ENCODE results near the gene CXorf51A. TPM values are rescaled to one million over a fixed set of nuclear protein-coding genes. Genes with fewer than 3 reads are reported as not detected.
"Not testable (repeated sequence)": the region's sequence is repeated elsewhere in the genome, so short reads cannot be mapped to it uniquely, and the experiment has no call there.

Gene CXorf51A
- total and polyA plus RNA-seq, 4 donors: not detected

DNA sequence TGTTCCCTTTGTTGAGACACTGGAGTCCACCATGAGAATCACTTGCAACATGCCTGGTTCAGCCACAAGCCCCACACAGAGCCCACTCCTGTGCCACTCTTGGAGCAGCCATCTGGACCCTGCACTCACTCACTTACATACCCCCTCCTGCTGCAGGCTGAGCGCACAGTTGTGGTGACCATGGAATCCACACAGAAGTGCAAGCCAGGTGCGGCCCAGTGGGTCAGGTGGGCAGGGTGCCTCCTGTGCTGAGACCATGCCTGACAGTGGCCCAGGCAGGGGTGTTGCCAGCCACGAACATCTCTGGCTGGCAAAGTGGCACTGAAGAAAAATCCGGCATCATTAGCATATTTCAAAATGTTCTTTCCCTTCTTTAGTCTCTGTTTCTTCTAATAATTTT, 17.4 kb upstream of the CXorf51A start:
- TF ChIP-seq, protein P1, sequence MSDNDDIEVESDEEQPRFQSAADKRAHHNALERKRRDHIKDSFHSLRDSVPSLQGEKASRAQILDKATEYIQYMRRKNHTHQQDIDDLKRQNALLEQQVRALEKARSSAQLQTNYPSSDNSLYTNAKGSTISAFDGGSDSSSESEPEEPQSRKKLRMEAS (IDR thresholded peaks at IDR 0.05): no peak
- TF ChIP-seq RAD21 (IDR thresholded peaks at IDR 0.05) (no peak), HNF4G (IDR thresholded peaks at IDR 0.05) (no peak), EGR1 (IDR thresholded peaks at IDR 0.05; ENCODE audit: low read depth in 2 of 2) (no peak), RXRA (IDR thresholded peaks at IDR 0.05) (no peak), YY1 (IDR thresholded peaks at IDR 0.05) (no peak), GABPA (IDR thresholded peaks at IDR 0.05 in 1 of 2, conservative IDR thresholded peaks at IDR 0.05 in 1 of 2) (no peak), SP1 (IDR thresholded peaks at IDR 0.05) (no peak), NR2F2 (IDR thresholded peaks at IDR 0.05) (no peak), JUND (IDR thresholded peaks at IDR 0.05) (no peak), TAF1 (conservative IDR thresholded peaks at IDR 0.05) (no peak), FOXA1 (IDR thresholded peaks at IDR 0.05) (no peak), HNF4A (conservative IDR thresholded peaks at IDR 0.05) (no peak), FOXA2 (IDR thresholded peaks at IDR 0.05) (no peak)
- TF ChIP-seq, protein P2, sequence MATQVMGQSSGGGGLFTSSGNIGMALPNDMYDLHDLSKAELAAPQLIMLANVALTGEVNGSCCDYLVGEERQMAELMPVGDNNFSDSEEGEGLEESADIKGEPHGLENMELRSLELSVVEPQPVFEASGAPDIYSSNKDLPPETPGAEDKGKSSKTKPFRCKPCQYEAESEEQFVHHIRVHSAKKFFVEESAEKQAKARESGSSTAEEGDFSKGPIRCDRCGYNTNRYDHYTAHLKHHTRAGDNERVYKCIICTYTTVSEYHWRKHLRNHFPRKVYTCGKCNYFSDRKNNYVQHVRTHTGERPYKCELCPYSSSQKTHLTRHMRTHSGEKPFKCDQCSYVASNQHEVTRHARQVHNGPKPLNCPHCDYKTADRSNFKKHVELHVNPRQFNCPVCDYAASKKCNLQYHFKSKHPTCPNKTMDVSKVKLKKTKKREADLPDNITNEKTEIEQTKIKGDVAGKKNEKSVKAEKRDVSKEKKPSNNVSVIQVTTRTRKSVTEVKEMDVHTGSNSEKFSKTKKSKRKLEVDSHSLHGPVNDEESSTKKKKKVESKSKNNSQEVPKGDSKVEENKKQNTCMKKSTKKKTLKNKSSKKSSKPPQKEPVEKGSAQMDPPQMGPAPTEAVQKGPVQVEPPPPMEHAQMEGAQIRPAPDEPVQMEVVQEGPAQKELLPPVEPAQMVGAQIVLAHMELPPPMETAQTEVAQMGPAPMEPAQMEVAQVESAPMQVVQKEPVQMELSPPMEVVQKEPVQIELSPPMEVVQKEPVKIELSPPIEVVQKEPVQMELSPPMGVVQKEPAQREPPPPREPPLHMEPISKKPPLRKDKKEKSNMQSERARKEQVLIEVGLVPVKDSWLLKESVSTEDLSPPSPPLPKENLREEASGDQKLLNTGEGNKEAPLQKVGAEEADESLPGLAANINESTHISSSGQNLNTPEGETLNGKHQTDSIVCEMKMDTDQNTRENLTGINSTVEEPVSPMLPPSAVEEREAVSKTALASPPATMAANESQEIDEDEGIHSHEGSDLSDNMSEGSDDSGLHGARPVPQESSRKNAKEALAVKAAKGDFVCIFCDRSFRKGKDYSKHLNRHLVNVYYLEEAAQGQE (IDR thresholded peaks at IDR 0.05): no peak
- TF ChIP-seq, protein P3, sequence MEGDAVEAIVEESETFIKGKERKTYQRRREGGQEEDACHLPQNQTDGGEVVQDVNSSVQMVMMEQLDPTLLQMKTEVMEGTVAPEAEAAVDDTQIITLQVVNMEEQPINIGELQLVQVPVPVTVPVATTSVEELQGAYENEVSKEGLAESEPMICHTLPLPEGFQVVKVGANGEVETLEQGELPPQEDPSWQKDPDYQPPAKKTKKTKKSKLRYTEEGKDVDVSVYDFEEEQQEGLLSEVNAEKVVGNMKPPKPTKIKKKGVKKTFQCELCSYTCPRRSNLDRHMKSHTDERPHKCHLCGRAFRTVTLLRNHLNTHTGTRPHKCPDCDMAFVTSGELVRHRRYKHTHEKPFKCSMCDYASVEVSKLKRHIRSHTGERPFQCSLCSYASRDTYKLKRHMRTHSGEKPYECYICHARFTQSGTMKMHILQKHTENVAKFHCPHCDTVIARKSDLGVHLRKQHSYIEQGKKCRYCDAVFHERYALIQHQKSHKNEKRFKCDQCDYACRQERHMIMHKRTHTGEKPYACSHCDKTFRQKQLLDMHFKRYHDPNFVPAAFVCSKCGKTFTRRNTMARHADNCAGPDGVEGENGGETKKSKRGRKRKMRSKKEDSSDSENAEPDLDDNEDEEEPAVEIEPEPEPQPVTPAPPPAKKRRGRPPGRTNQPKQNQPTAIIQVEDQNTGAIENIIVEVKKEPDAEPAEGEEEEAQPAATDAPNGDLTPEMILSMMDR (IDR thresholded peaks at IDR 0.05; ENCODE audit: low read depth, low read length, missing input control): no peak
- TF ChIP-seq, protein P4, sequence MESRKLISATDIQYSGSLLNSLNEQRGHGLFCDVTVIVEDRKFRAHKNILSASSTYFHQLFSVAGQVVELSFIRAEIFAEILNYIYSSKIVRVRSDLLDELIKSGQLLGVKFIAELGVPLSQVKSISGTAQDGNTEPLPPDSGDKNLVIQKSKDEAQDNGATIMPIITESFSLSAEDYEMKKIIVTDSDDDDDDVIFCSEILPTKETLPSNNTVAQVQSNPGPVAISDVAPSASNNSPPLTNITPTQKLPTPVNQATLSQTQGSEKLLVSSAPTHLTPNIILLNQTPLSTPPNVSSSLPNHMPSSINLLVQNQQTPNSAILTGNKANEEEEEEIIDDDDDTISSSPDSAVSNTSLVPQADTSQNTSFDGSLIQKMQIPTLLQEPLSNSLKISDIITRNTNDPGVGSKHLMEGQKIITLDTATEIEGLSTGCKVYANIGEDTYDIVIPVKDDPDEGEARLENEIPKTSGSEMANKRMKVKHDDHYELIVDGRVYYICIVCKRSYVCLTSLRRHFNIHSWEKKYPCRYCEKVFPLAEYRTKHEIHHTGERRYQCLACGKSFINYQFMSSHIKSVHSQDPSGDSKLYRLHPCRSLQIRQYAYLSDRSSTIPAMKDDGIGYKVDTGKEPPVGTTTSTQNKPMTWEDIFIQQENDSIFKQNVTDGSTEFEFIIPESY (IDR thresholded peaks at IDR 0.05): no peak
- TF ChIP-seq, protein P5, sequence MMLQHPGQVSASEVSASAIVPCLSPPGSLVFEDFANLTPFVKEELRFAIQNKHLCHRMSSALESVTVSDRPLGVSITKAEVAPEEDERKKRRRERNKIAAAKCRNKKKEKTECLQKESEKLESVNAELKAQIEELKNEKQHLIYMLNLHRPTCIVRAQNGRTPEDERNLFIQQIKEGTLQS (IDR thresholded peaks at IDR 0.05): no peak
- Histone ChIP-seq H3K4me1 (ENCODE audit: control insufficient read depth in 4 of 4, insufficient read depth in 4 of 4, low read length in 3 of 4) (no peaks in the 10 kb centered on the region), H3K27me3 (ENCODE audit: control insufficient read depth in 4 of 4, insufficient read depth in 4 of 4, low read length in 3 of 4) (peaks cover 0 to 4% (median 0%) of the 10 kb centered on the region in 4 donors), H3K9me3 (ENCODE audit: control insufficient read depth in 4 of 4, low read length in 3 of 4) (peaks cover 0 to 8% (median 0%) of the 10 kb centered on the region in 4 donors), H3K36me3 (ENCODE audit: control insufficient read depth in 4 of 4, insufficient read depth in 3 of 4, low read depth in 1 of 4, low read length in 3 of 4) (no peaks in the 10 kb centered on the region), H3K4me3 (ENCODE audit: low read depth in 1 of 3, low read length in 3 of 3) (no peak overlapping the region), H3K27ac (ENCODE audit: low read depth in 1 of 2, low read length in 2 of 2) (no peak overlapping the region), H3K9ac (ENCODE audit: low read depth in 1 of 2, low read length in 2 of 2) (no peak overlapping the region)
- WGBS: 93% methylated on average over 4 of the region's 4 CpGs
- no peak for DNase-seq (ENCODE audit: low spot score)

DNA sequence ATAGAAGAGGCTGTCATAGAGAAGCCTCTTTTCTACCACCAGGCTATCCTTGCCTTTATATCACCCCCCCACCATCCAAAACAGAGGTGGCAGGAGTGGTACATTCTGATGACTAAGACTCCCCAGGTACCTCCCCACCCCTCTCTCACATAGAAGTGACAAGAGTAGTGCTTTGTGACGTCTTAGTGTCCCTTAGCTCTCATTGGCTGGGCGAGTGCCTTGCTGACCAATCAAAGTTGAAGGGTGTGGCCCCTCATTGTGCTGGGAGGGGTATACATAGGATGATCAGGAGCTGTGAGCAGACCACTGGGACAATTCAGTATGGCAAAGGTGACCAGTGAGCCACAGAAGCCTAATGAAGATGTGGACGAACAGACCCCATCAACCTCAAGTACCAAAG, 5.1 kb downstream of the CXorf51A start, which contains the start of gene CXorf51B:
CXorf51B (plus strand) TSS at position 301 of the 400 bp plus-strand sequence; CDS start at position 322, 21 bp downstream.
- not testable (repeated sequence) for H3K9me3 ChIP-seq (ENCODE audit: control insufficient read depth in 4 of 4, low read length in 3 of 4); H3K9ac ChIP-seq (ENCODE audit: low read depth in 1 of 2, low read length in 2 of 2); H3K4me3 ChIP-seq (ENCODE audit: low read depth in 1 of 3, low read length in 3 of 3); H3K27ac ChIP-seq (ENCODE audit: low read depth in 1 of 2, low read length in 2 of 2); DNase-seq (ENCODE audit: low spot score); H3K4me1 ChIP-seq (ENCODE audit: control insufficient read depth in 4 of 4, insufficient read depth in 4 of 4, low read length in 3 of 4); H3K27me3 ChIP-seq (ENCODE audit: control insufficient read depth in 4 of 4, insufficient read depth in 4 of 4, low read length in 3 of 4); H3K36me3 ChIP-seq (ENCODE audit: control insufficient read depth in 4 of 4, insufficient read depth in 3 of 4, low read depth in 1 of 4, low read length in 3 of 4)
- WGBS: no CpG with 5 or more reads among the region's 3 CpGs

Other genes starting within 250 kb of the CXorf51A start
- gene CXorf51B, start 5.0 kb downstream of the CXorf51A start, total RNA-seq: not detected
- gene CXorf51B, start 5.0 kb downstream of the CXorf51A start, polyA plus RNA-seq: not detected

Data from liver (tissue), 9 donors.